ENCODE results near the gene HOXA3. TPM values are rescaled to one million over a fixed set of nuclear protein-coding genes. Genes with fewer than 3 reads are reported as not detected.

Gene HOXA3
- total RNA-seq, 1 donor from 2014 or later: 14.4 TPM

GRCh38 chr7:27157702-27158431 is 5.5 kb upstream of the HOXA3 start:
- H3K27ac ChIP-seq: no peak overlapping the region
- H3K4me1 ChIP-seq: peaks cover 3 to 6% of the 10 kb centered on the region in 2 donors
- H3K27me3 ChIP-seq: no peaks in the 10 kb centered on the region

GRCh38 chr7:27156916-27157701 is 4.7 kb upstream of the HOXA3 start:
- Histone ChIP-seq H3K27ac (peak overlapping the region; percentile 68 to 73), H3K9me3 (no peaks in the 10 kb centered on the region), H3K27me3 (no peaks in the 10 kb centered on the region), H3K4me3 (peak overlapping the region; percentile 64 to 82), H3K4me1 (peaks cover 3 to 11% of the 10 kb centered on the region in 2 donors), H3K36me3 (no peaks in the 10 kb centered on the region)
- DNase-seq (ENCODE audit: low spot score in 2 of 2): peak in 1 of 2 donors; percentile 64
- TF ChIP-seq CTCF (IDR thresholded peaks at IDR 0.05): no peak
- intact Hi-C loops (cut with DNase I): loop anchor here (5.0 kb wide), 1 partner anchor 1300 kb away; no protein-coding TSS in a partner anchor

More at GRCh38 chr7:27157702-27158431, 5.5 kb upstream of the HOXA3 start:
- H3K9me3 ChIP-seq: no peaks in the 10 kb centered on the region
- intact Hi-C loops (cut with DNase I): loop anchor here (5.0 kb wide), 1 partner anchor 1301 kb away; no protein-coding TSS in a partner anchor
- no peak overlapping the region for H3K4me3 ChIP-seq
- peak in 1 of 2 donors; percentile 63 for DNase-seq (ENCODE audit: low spot score in 2 of 2)
- H3K36me3 ChIP-seq: no peaks in the 10 kb centered on the region
- TF ChIP-seq CTCF (IDR thresholded peaks at IDR 0.05): no peak

- Histone ChIP-seq H3K4me1 (peaks cover 3 to 11% of the 10 kb centered on the region in 2 donors), H3K27me3 (no peaks in the 10 kb centered on the region), H3K4me3 (peak within 1 kb of the TSS; percentile 64 to 82), H3K36me3 (no peaks in the 10 kb centered on the region), H3K27ac (peak within 1 kb of the TSS; percentile 68 to 73), H3K9me3 (no peaks in the 10 kb centered on the region)
- intact Hi-C loops (cut with DNase I): loop anchor here (5.0 kb wide), 1 partner anchor 1299 kb away; no protein-coding TSS in a partner anchor
- DNase-seq (ENCODE audit: low spot score in 2 of 2): peak in 1 of 2 donors; percentile 80
- no peak for TF ChIP-seq CTCF (IDR thresholded peaks at IDR 0.05)
Measured at GRCh38 chr7:27156508-27156898, 4.1 kb upstream of the HOXA3 start, which contains the start of gene HOXA7. HOXA7 (minus strand) TSS chr7:27156675; CDS start chr7:27156545, 130 bp downstream.

- H3K4me1 ChIP-seq: peaks cover 3 to 15% of the 10 kb centered on the region in 2 donors
- no peaks in the 10 kb centered on the region for H3K27me3 ChIP-seq
- no peaks in the 10 kb centered on the region for H3K9me3 ChIP-seq
- no peak for TF ChIP-seq CTCF (IDR thresholded peaks at IDR 0.05)
- H3K36me3 ChIP-seq: no peaks in the 10 kb centered on the region
- intact Hi-C loops (cut with DNase I): loop anchor here (5.0 kb wide), 1 partner anchor 1299 kb away; no protein-coding TSS in a partner anchor
- peak overlapping the region; percentile 68 to 73 for H3K27ac ChIP-seq
- peak overlapping the region; percentile 64 to 82 for H3K4me3 ChIP-seq
- DNase-seq (ENCODE audit: low spot score in 2 of 2): peak in 1 of 2 donors; percentile 65
Measured at GRCh38 chr7:27155816-27156507, 3.6 kb upstream of the HOXA3 start.

Data from ascending aorta (tissue), 2 donors.